ENCODE results near the gene GSG1L.

- TF ChIP-seq CTCF (IDR thresholded peaks at IDR 0.05; ENCODE audit: low read depth, low read length, missing input control) = no peak
- TF ChIP-seq NR2F2 (IDR thresholded peaks at IDR 0.05) = no peak
- TF ChIP-seq, protein P1, sequence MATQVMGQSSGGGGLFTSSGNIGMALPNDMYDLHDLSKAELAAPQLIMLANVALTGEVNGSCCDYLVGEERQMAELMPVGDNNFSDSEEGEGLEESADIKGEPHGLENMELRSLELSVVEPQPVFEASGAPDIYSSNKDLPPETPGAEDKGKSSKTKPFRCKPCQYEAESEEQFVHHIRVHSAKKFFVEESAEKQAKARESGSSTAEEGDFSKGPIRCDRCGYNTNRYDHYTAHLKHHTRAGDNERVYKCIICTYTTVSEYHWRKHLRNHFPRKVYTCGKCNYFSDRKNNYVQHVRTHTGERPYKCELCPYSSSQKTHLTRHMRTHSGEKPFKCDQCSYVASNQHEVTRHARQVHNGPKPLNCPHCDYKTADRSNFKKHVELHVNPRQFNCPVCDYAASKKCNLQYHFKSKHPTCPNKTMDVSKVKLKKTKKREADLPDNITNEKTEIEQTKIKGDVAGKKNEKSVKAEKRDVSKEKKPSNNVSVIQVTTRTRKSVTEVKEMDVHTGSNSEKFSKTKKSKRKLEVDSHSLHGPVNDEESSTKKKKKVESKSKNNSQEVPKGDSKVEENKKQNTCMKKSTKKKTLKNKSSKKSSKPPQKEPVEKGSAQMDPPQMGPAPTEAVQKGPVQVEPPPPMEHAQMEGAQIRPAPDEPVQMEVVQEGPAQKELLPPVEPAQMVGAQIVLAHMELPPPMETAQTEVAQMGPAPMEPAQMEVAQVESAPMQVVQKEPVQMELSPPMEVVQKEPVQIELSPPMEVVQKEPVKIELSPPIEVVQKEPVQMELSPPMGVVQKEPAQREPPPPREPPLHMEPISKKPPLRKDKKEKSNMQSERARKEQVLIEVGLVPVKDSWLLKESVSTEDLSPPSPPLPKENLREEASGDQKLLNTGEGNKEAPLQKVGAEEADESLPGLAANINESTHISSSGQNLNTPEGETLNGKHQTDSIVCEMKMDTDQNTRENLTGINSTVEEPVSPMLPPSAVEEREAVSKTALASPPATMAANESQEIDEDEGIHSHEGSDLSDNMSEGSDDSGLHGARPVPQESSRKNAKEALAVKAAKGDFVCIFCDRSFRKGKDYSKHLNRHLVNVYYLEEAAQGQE (IDR thresholded peaks at IDR 0.05) = no peak
- no peak for TF ChIP-seq YY1 (IDR thresholded peaks at IDR 0.05)
- no peak for TF ChIP-seq TAF1 (conservative IDR thresholded peaks at IDR 0.05)
- TF ChIP-seq MAX (IDR thresholded peaks at IDR 0.05) = no peak
- TF ChIP-seq SP1 (IDR thresholded peaks at IDR 0.05) = no peak
Observed at GRCh38 chr16:27799896-27800295, 263.6 kb downstream of the GSG1L start.
